OCI-LY7 (cell line): ENCODE measurements around the gene ZNF451. TPM values are rescaled to one million over a fixed set of nuclear protein-coding genes. Genes with fewer than 3 reads are reported as not detected.

Source experiments
- BruUV-seq: library from RNA; stranded (reverse); fragments of 400-500 nt; replicated peaks from 2 replicates; lab custom pipeline; 2021; lab: Mats Ljungman, UMichigan
- CTCF ChIA-PET: fragments of 300-600 bp; sonication (Branson Sonifier 250); formaldehyde crosslinking; loops from one replicate; lab custom pipeline; 2022; ENCODE audit warnings: antibody characterized with exemption; ENCODE audit not compliant: unreplicated experiment; lab: Charles Lee
- POLR2A ChIA-PET: fragments of 300-600 bp; sonication (Branson Sonifier 250); formaldehyde crosslinking; loops from one replicate; lab custom pipeline; 2022; ENCODE audit warnings: antibody characterized with exemption; lab: Charles Lee
- DNase-seq: peaks from one replicate; pipeline ENCODE4 v3.0.0-alpha.2; 2015; ENCODE audit warnings: low spot score
- H2AFZ ChIP-seq: fragments of 200-600 bp; sonication (generic), shearing (Covaris generic); 2 replicates; pipeline ENCODE4 v1.6.1; 2014; ENCODE audit warnings: mild to moderate bottlenecking, antibody characterized with exemption, low read length, moderate library complexity
- H3K27ac ChIP-seq: fragments of 200-600 bp; sonication (generic); 2 replicates; pipeline ENCODE4 v1.5.1; 2014; ENCODE audit warnings: mixed run types, low read depth, mild to moderate bottlenecking, moderate library complexity, low read length, inconsistent platforms; ENCODE audit not compliant: poor library complexity, severe bottlenecking
- H3K36me3 ChIP-seq: fragments of 200-600 bp; sonication (generic); 2 replicates; pipeline ENCODE4 v1.6.1; 2014; ENCODE audit warnings: mild to moderate bottlenecking, antibody characterized with exemption, low read length, moderate library complexity, mixed read lengths; ENCODE audit not compliant: insufficient read depth
- H3K4me1 ChIP-seq: fragments of 200-600 bp; sonication (generic); 2 replicates; pipeline ENCODE4 v1.5.1; 2014; ENCODE audit warnings: mild to moderate bottlenecking, low read length; ENCODE audit not compliant: insufficient read depth, poor library complexity, severe bottlenecking
- H3K4me2 ChIP-seq: fragments of 200-600 bp; sonication (generic); 2 replicates; pipeline ENCODE4 v1.6.1; 2014; ENCODE audit warnings: mild to moderate bottlenecking, low read length
- H3K4me3 ChIP-seq: fragments of 200-600 bp; sonication (generic); 2 replicates; pipeline ENCODE4 v1.5.1; 2014; ENCODE audit warnings: mild to moderate bottlenecking, low read depth, low read length; ENCODE audit not compliant: poor library complexity, severe bottlenecking
- H3K79me2 ChIP-seq: fragments of 200-600 bp; sonication (generic); 2 replicates; pipeline ENCODE4 v1.6.1; 2016; ENCODE audit warnings: low read depth, mild to moderate bottlenecking, low read length, moderate library complexity, mixed read lengths; ENCODE audit not compliant: insufficient read depth
- H3K9me2 ChIP-seq: fragments of 200-600 bp; sonication (generic); 2 replicates; pipeline ENCODE4 v1.6.1; 2016; ENCODE audit warnings: mild to moderate bottlenecking, low read length, mixed read lengths; ENCODE audit not compliant: insufficient read depth
- H3K9me3 ChIP-seq: fragments of 200-600 bp; sonication (generic); 2 replicates; pipeline ENCODE4 v1.6.1; 2014; ENCODE audit warnings: mild to moderate bottlenecking, mixed run types, low read length, mixed read lengths
- H4K20me1 ChIP-seq: fragments of 200-600 bp; sonication (generic); 2 replicates; pipeline ENCODE4 v1.6.1; 2014; ENCODE audit warnings: mild to moderate bottlenecking, antibody characterized with exemption, low read length, moderate library complexity, mixed read lengths; ENCODE audit not compliant: insufficient read depth
- CTCF ChIP-seq: fragments of 200-600 bp; sonication (generic); conservative IDR thresholded peaks from 2 replicates; pipeline ENCODE4 v1.5.1; 2014; ENCODE audit warnings: mild to moderate bottlenecking, antibody characterized with exemption, low read length, moderate library complexity, mixed read lengths
- EZH2phosphoT487 ChIP-seq: fragments of 200-600 bp; sonication (generic); IDR thresholded peaks from 2 replicates; pipeline ENCODE4 v1.6.1; 2018; ENCODE audit warnings: low read depth, borderline replicate concordance, mild to moderate bottlenecking, mixed run types, antibody characterized with exemption, low read length, moderate library complexity, mixed read lengths
- intact Hi-C: fragments of 100-400 bp; cut with micrococcal nuclease; formaldehyde crosslinking; loops from one replicate; pipeline ENCODE4 v1.10.0; 2022; ENCODE audit not compliant: unreplicated experiment
- total RNA-seq, 2 experiments: library from RNA; depleted of rRNA in 1 of 2; stranded (reverse); fragments of >200 nt in 1 of 2; shearing (Covaris generic) in 1 of 2; gene quantifications; 2 replicates each; pipeline ENCODE4 v1.2.3, GENCODE V29; 2014 to 2022

ZNF451 gene
- total RNA-seq, 2 experiments from 2014 or later: 50.0 to 66.7 TPM

- H3K9me2 ChIP-seq: no peaks in the 10 kb centered on the region
- POLR2A ChIA-PET: interaction anchor here (0.6 to 1.0 kb wide), 2 partner anchors 50 to 72 kb away, joined by 3 to 5 read pairs; no protein-coding TSS in a partner anchor
- no peaks in the 10 kb centered on the region for H4K20me1 ChIP-seq
- TF ChIP-seq CTCF (no peak), EZH2phosphoT487 (no peak)
- CTCF ChIA-PET: no interaction called here
- no peak overlapping the region for H3K4me2 ChIP-seq
- peaks cover 58% of the 10 kb centered on the region for H3K36me3 ChIP-seq
- H3K4me1 ChIP-seq: no peaks in the 10 kb centered on the region
- no peaks in the 10 kb centered on the region for H3K9me3 ChIP-seq
- no peak for DNase-seq
- H2AFZ ChIP-seq: no peak overlapping the region
- no peak overlapping the region for H3K4me3 ChIP-seq
- BruUV-seq: no TSS peak
- H3K27ac ChIP-seq: no peak overlapping the region
- no peaks in the 10 kb centered on the region for H3K79me2 ChIP-seq
- intact Hi-C loops: no loop called here
Measured at GRCh38 chr6:57137350-57137749, 47.4 kb downstream of the ZNF451 start.

GRCh38 chr6:57138026-57138425, 48.0 kb downstream of the ZNF451 start:
- Histone ChIP-seq H3K4me3 (no peak overlapping the region), H3K36me3 (peaks cover 62% of the 10 kb centered on the region), H3K9me2 (no peaks in the 10 kb centered on the region), H2AFZ (no peak overlapping the region), H4K20me1 (no peaks in the 10 kb centered on the region), H3K79me2 (no peaks in the 10 kb centered on the region), H3K27ac (no peak overlapping the region), H3K4me2 (no peak overlapping the region), H3K9me3 (no peaks in the 10 kb centered on the region), H3K4me1 (no peaks in the 10 kb centered on the region)
- ChIA-PET POLR2A (interaction anchor here (0.7 to 1.0 kb wide), 2 partner anchors 49 to 310 kb away, joined by 3 to 6 read pairs; no protein-coding TSS in a partner anchor), CTCF (no interaction called here)
- no peak for TF ChIP-seq EZH2phosphoT487
- no peak for TF ChIP-seq CTCF
- DNase-seq: no peak
- BruUV-seq: no TSS peak
- intact Hi-C loops: no loop called here

GRCh38 chr6:57141451-57142177, 51.6 kb downstream of the ZNF451 start:
- H4K20me1 ChIP-seq: no peaks in the 10 kb centered on the region
- no peaks in the 10 kb centered on the region for H3K9me3 ChIP-seq
- ChIA-PET CTCF (no interaction called here), POLR2A (interaction anchor here (0.5 to 2.0 kb wide), 4 partner anchors 7 to 57 kb away, joined by 3 to 6 read pairs (median 4); no protein-coding TSS in a partner anchor)
- no TSS peak for BruUV-seq
- H3K36me3 ChIP-seq: peaks cover 36% of the 10 kb centered on the region
- TF ChIP-seq CTCF (no peak), EZH2phosphoT487 (no peak)
- no peak for DNase-seq
- H3K4me2 ChIP-seq: no peak overlapping the region
- H3K27ac ChIP-seq: no peak overlapping the region
- no peaks in the 10 kb centered on the region for H3K9me2 ChIP-seq
- H2AFZ ChIP-seq: no peak overlapping the region
- H3K4me1 ChIP-seq: no peaks in the 10 kb centered on the region
- intact Hi-C loops: no loop called here
- H3K79me2 ChIP-seq: no peaks in the 10 kb centered on the region
- H3K4me3 ChIP-seq: no peak overlapping the region
